ENCODE data around the gene DNAL1.
A peak's percentile ranks its signal among the peaks of the same experiment; 100 is the strongest.
"Not testable (repeated sequence)": the region's sequence is repeated elsewhere in the genome, so short reads cannot be mapped to it uniquely, and the experiment has no call there.

DNAL1 gene

GRCh38 chr14:73696466-73697400 is 51.9 kb downstream of the DNAL1 start:
- no peak for DNase-seq (ENCODE audit: extremely low read depth in 1 of 2, low read depth in 1 of 2)

- no peak for DNase-seq (ENCODE audit: extremely low read depth in 1 of 2, low read depth in 1 of 2)
Measured at GRCh38 chr14:73700325-73700724, 55.5 kb downstream of the DNAL1 start.

GRCh38 chr14:73708076-73708475 is 63.3 kb downstream of the DNAL1 start:
- not testable (repeated sequence) for DNase-seq (ENCODE audit: extremely low read depth in 1 of 2, low read depth in 1 of 2)

GRCh38 chr14:73709904-73710469 is 65.2 kb downstream of the DNAL1 start:
- no peak for DNase-seq (ENCODE audit: extremely low read depth in 1 of 2, low read depth in 1 of 2)

GRCh38 chr14:73710737-73711136 is 66.0 kb downstream of the DNAL1 start:
- no peak for DNase-seq (ENCODE audit: extremely low read depth in 1 of 2, low read depth in 1 of 2)

- no peak for DNase-seq (ENCODE audit: extremely low read depth in 1 of 2, low read depth in 1 of 2)
Measured at GRCh38 chr14:73712071-73712506, 67.3 kb downstream of the DNAL1 start.

- no peak for DNase-seq (ENCODE audit: extremely low read depth in 1 of 2, low read depth in 1 of 2)
Measured at GRCh38 chr14:73712540-73713180, 67.9 kb downstream of the DNAL1 start.

GRCh38 chr14:73713206-73713802 is 68.5 kb downstream of the DNAL1 start:
- peak in 1 of 2 donors; percentile 24 for DNase-seq (ENCODE audit: extremely low read depth in 1 of 2, low read depth in 1 of 2)

- peak; percentile 67 to 83 for DNase-seq (ENCODE audit: extremely low read depth in 1 of 2, low read depth in 1 of 2)
Measured at GRCh38 chr14:73713803-73714655, 69.2 kb downstream of the DNAL1 start, which contains the start of gene PNMA1. TSS of gene PNMA1 (minus strand) at chr14:73714384. CDS start at chr14:73713639, 745 bp downstream.

GRCh38 chr14:73714656-73715081 is 69.9 kb downstream of the DNAL1 start:
- no peak for DNase-seq (ENCODE audit: extremely low read depth in 1 of 2, low read depth in 1 of 2)

GRCh38 chr14:73715707-73716106 is 70.9 kb downstream of the DNAL1 start:
- DNase-seq (ENCODE audit: extremely low read depth in 1 of 2, low read depth in 1 of 2) = no peak

- DNase-seq (ENCODE audit: extremely low read depth in 1 of 2, low read depth in 1 of 2) = no peak
Measured at GRCh38 chr14:73717266-73717665, 72.5 kb downstream of the DNAL1 start.

- no peak for DNase-seq (ENCODE audit: extremely low read depth in 1 of 2, low read depth in 1 of 2)
Measured at GRCh38 chr14:73717711-73718417, 73.1 kb downstream of the DNAL1 start.

- DNase-seq (ENCODE audit: extremely low read depth in 1 of 2, low read depth in 1 of 2) = no peak
Measured at GRCh38 chr14:73718418-73719251, 73.8 kb downstream of the DNAL1 start.

- DNase-seq (ENCODE audit: extremely low read depth in 1 of 2, low read depth in 1 of 2) = no peak
Measured at GRCh38 chr14:73719361-73719760, 74.6 kb downstream of the DNAL1 start.

- no peak for DNase-seq (ENCODE audit: extremely low read depth in 1 of 2, low read depth in 1 of 2)
Measured at GRCh38 chr14:73719791-73720190, 75.0 kb downstream of the DNAL1 start.

- no peak for DNase-seq (ENCODE audit: extremely low read depth in 1 of 2, low read depth in 1 of 2)
Measured at GRCh38 chr14:73720636-73721035, 75.8 kb downstream of the DNAL1 start.

GRCh38 chr14:73721101-73721821 is 76.5 kb downstream of the DNAL1 start:
- no peak for DNase-seq (ENCODE audit: extremely low read depth in 1 of 2, low read depth in 1 of 2)

All from activated CD8-positive, alpha-beta memory T cell treated with anti-CD3 and anti-CD28 coated beads for 1 hour (primary cell).